GM11168 (cell line): ENCODE results near the gene HSD11B1.

Experiments
- in situ Hi-C: fragments of 300-500 bp; cut with MboI; formaldehyde crosslinking; loops from one replicate; pipeline ENCODE4 v1.12.0; 2022; ENCODE audit warnings: low sequenced_read_pairs; ENCODE audit not compliant: unreplicated experiment

The HSD11B1 gene

GRCh38 chr1:209723265-209723664, 18.6 kb downstream of the HSD11B1 start:
- in situ Hi-C loops = no loop called here

GRCh38 chr1:209723756-209724693, 19.4 kb downstream of the HSD11B1 start:
- in situ Hi-C loops = no loop called here

GRCh38 chr1:209727286-209727685, 22.6 kb downstream of the HSD11B1 start:
- in situ Hi-C loops = no loop called here

GRCh38 chr1:209727785-209728184, 23.1 kb downstream of the HSD11B1 start:
- in situ Hi-C loops = no loop called here

- in situ Hi-C loops = no loop called here
These were observed 23.8 kb downstream of the HSD11B1 start for GRCh38 chr1:209728466-209728865.

GRCh38 chr1:209729436-209729835, 24.8 kb downstream of the HSD11B1 start:
- in situ Hi-C loops = no loop called here

- in situ Hi-C loops = no loop called here
These were observed 28.1 kb downstream of the HSD11B1 start for GRCh38 chr1:209732725-209733124.

- in situ Hi-C loops = no loop called here
These were observed 29.0 kb downstream of the HSD11B1 start for GRCh38 chr1:209733409-209734192.

GRCh38 chr1:209736490-209737117, 32.0 kb downstream of the HSD11B1 start:
- in situ Hi-C loops = no loop called here

- in situ Hi-C loops = no loop called here
These were observed 32.5 kb downstream of the HSD11B1 start for GRCh38 chr1:209737118-209737505.

- in situ Hi-C loops = no loop called here
These were observed 33.6 kb downstream of the HSD11B1 start for GRCh38 chr1:209738270-209738669.

- in situ Hi-C loops = no loop called here
These were observed 36.5 kb downstream of the HSD11B1 start for GRCh38 chr1:209741193-209741592.

- in situ Hi-C loops = no loop called here
These were observed 37.2 kb downstream of the HSD11B1 start for GRCh38 chr1:209741889-209742288.

GRCh38 chr1:209742409-209743144, 37.9 kb downstream of the HSD11B1 start:
- in situ Hi-C loops = no loop called here

GRCh38 chr1:209743145-209743482, 38.5 kb downstream of the HSD11B1 start:
- in situ Hi-C loops = no loop called here

GRCh38 chr1:209746451-209747165, 42.0 kb downstream of the HSD11B1 start:
- in situ Hi-C loops = no loop called here

GRCh38 chr1:209747580-209748262, 43.1 kb downstream of the HSD11B1 start:
- in situ Hi-C loops = no loop called here

GRCh38 chr1:209748620-209749019, 44.0 kb downstream of the HSD11B1 start:
- in situ Hi-C loops = no loop called here

- in situ Hi-C loops = no loop called here
These were observed 44.6 kb downstream of the HSD11B1 start for GRCh38 chr1:209749205-209749604.
